Middle frontal gyrus (tissue), 1 donor: ENCODE results near the gene PTTG1IP.

Experiments
- DNase-seq: peaks from one replicate; pipeline ENCODE4 v3.0.0-alpha.2; 2015; ENCODE audit warnings: low spot score; ENCODE audit errors: extremely low spot score

PTTG1IP gene

DNA sequence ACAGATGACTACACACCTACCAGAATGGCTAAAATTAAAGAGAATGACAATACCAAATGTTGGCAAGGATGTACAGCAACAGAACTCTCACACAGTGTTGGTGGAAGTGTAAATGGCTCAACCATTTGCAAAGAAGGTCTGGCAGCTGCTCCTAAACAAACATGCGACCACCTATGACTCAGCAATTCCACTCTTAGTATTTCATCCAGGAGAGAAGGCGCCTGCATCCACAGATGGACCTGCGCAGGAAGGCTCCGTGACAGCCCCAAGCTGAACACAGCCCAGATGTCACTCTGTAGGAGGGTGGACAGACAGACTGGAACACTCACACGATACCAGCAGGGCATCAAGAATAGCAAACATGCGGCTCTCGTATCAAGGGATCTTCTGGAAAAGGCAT is 6.7 kb downstream of the PTTG1IP start:
- no peak for DNase-seq

DNA sequence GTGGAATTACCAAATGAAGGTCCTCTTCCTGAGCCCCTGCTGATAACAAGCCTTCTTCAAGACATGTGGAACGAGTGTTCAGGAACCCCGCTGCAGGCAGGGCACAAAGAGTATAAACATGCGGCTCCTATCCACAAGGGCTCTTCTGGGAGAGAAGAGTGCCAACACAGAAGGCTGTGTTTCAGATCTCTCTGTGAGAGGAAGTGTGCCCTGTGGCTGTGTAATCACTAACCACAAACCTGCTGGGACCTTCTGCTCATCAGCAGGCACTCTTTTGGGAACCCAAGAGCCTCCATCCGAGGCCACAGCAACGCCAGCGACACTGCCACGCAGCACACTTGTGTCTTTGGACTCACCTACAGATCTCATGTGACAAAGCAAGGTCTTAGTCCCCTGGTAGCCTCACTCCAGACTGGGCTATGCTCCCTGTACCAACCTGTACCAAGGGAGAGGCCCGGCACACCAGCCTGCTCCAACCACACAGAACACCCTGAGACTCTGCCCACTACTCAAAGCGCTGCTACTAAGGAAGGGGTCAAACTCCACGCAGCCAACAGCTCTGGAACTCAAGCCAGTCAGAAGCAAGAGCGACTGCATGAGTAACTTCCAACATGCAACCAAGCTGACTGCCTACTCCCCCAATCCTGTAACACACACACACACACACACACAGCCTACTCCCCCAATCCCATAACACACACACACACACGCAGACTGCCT is 7.8 kb downstream of the PTTG1IP start:
- DNase-seq = no peak

GRCh38 chr21:44862869-44863685 is 10.4 kb downstream of the PTTG1IP start:
- no peak for DNase-seq

GRCh38 chr21:44858791-44859190 is 14.7 kb downstream of the PTTG1IP start:
- no peak for DNase-seq

GRCh38 chr21:44858291-44858690 is 15.2 kb downstream of the PTTG1IP start:
- no peak for DNase-seq

DNA sequence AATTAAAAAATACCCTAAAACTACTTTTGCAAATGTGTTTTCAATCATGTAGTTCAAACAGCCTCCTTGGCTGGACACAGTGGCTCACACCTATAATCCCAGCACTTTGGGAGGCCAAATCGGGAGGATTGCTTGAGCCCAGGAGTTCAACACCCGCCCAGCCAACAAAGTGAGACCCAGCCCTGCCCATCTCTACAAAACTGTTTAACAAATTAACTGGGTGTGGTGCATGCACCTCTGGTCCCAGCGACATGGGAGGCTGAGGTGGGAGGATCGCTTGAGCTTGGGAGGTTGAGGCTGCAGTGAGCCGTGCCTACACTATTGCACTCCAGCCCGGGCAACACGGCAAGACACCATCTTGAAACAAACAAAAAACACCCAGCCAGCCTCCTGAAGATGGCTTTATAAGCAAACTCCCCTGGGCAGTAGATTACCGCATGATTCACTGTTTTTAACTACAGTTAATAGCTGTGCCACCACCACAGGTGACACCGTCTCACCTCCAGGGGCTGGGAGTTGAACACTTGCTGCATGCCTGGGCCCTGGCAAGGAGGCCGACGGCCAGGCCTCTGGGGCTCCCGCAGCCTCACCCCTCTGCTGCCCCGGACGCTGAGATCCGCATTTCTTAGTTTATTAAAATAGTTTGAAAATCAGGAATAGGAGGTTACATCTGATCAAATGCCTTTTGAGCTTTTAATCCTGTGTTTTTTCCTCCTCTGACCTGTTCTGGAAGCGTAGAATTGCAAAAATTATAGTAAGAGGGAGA is 16.2 kb downstream of the PTTG1IP start:
- no peak for DNase-seq

GRCh38 chr21:44856131-44856530 is 17.4 kb downstream of the PTTG1IP start:
- DNase-seq = no peak

GRCh38 chr21:44855572-44855971 is 17.9 kb downstream of the PTTG1IP start:
- no peak for DNase-seq

GRCh38 chr21:44854664-44855446 is 18.6 kb downstream of the PTTG1IP start:
- DNase-seq = no peak

- DNase-seq = no peak
Observed at GRCh38 chr21:44854391-44854663, 19.2 kb downstream of the PTTG1IP start.

DNA sequence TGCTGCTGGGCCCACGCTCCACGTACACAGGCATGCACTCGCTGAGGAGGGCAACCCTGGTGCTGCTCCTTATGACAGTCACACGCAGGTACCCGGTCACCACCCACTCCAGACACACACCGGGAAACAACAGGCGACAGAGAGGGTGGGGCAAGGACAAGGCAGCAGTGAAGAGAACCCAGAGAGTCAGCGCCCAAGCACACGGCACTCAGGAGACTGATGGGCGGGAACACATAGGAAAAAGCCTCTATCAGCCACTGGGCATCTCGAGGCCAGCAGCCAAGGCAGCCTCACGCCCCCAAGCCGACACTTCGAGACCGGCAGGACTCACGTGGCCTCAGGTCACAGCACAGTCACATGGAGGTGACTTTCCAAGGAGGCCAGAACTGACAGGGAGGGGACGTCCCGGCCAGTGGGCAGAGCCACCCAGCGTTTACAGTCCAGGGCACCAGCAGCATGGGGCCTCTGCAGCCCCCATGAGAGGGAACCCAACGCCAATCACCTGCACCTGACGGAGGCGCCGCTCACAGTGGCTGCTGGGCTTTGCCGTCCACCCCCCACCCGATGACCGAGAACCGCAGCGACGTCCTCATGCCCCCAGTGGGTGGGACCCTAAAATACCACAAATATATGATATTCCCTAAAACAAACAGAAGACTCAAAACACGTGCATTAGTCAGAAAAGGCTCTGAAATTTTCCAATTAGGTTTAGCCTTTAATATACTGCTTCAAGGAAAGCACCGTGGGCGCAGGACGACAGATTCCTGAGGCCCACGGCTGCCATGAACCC is 19.7 kb downstream of the PTTG1IP start:
- no peak for DNase-seq

DNA sequence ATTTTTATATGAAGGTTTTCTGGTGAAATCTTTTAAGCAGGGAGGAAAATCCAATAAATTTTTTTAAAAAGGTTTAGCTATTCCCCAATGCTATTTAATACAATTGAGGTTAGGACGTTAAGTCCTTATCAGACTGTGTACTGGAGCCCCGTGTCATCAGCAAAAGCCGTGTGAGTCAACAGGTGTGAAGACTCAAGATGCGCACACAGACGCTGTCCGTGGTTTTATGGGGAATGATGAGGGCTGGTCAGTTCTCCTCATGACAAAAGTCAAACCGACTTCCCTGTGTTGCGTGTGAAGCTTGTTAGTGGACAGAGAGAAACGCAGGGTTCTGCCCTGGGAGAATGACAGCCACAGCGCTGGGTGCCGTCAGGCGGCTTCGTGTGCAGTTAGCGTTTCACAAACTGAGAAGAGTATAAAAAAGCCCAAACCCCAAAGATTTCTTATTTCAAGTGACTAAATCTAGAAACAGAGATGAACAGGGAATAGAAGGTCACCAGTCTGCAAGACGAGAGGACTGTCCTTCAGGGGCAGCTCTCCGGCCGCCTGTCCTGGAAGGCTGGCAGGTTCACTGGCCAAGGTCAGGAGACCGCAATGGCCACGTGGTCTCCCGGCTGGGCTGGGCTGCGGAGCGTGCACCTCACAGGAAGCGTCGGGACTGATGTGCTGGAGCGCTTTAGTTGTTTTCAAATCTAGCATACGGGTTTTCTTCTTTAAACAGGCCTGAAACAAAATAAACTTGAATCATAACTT is 22.4 kb downstream of the PTTG1IP start:
- DNase-seq = no peak

DNA sequence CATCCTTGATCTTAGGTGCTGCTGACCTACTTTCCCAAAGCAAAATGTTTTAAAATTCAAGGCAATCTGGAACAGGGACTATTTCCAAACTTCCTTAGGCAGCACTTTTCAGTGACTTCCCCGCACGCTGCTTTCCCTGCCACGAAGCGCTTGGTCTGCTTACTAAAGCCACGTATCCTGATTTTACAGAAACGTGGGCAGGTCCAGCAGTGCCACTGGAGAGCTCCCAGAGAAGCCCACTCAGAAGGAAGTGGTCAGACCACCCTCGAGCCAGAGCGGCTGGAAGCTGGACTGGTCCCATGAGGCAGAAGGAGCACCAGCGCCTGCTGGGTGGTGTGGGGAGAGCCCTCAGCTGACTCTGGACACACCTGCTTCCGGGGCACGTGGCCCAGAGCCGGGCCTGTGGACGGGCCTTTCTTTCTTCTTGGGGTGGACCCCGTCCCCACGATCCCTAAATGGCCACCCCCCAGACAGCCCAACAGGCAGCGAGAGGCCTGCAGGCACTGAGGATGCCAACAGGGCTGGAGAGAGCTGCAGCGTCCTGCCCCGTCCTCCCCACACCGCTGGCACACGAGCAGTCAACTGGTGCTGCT is 23.2 kb downstream of the PTTG1IP start:
- no peak for DNase-seq

DNA sequence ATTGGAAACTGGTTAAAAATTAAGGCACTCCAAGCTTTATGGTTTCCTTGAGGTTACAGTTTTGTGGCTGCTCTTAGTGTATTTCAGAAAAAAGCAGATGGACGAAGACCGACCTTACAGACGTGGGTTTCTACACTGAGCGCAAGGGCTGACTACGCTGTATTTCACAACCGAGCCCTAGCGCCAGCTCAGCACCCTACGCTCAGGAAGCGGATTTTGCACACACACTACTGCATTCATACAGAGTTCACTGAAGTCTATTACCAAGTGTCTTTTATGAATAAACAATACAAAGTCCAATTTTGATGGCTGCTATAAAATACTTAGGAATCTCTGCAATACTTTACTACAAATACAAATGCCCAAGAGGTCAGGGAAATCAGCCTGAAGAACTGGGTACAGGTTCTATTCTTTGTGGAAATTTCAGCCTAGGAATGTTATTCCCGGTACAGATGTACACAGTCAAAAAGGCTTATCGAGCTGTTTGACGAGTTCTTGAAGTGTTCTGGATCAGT is 23.8 kb downstream of the PTTG1IP start:
- DNase-seq = no peak

DNA sequence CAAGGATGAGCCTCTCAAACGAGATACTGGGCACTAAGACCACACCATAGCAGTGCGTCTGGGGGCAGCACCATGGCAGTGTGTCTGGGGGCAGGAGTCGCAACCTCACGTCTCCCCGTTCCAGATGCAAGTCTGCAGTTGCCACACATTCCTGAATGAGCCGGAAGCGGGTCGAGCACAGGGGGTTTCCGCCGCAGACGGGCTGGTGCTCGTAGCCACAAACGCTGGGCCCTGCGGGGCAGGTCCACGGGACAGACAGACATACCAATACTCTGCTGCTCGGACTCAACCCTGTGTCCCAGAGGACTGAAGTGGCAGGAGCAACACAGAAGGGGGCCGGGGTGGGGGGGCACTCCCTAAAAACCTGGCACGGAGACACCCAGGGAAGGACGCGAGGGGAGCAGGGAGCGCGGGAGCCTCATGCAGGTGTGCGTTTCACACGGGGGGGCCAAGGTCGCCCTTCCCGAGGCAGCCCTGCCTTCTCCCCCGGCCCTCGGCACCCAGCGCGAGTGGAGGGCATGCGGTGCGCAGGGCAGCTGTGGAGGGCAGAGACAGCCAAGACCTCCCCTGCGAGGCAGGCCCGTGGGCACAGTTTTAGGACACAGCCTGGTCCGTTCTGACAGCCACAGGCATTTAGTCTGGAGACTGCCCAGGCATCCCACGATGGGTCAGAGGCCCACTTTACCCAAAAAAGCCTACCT is 24.5 kb downstream of the PTTG1IP start:
- no peak for DNase-seq

DNA sequence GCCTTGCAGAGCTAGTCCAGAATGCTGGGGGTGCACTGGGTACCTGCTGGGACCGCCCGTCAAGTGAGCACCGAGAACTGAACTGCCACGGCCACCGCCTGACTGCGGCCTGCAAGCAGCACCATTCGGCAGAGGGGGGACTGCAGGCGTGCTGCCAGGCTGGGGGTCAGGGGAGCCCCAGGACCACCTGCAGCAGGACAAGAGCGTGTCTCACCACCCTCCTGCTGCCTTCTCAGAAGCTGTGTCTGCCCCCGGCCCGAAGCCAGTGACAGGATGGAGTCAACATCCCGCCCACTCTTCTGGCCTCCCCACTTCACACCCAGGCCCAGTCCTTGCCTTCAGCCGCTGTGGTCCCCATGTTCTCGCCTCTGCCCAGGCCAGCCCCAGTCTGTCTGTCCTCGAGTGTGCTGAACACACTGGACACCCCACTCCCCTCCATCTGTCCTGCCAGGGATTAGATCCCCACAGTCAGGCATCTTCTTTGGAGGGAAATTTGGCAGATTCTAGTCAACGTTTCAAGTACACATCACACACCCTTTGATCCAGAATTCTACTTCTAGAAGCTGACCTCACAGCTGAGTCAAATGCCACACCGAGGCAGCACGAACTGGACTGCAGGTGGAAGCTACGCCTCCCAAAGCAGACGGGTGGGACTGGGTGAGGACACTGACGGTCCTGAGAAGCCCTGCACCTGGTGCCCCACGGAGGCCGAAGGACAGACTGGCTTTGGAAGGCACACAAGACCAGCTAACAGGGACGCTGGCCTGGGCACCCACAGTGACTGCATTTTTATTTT is 26.0 kb downstream of the PTTG1IP start:
- DNase-seq = no peak

DNA sequence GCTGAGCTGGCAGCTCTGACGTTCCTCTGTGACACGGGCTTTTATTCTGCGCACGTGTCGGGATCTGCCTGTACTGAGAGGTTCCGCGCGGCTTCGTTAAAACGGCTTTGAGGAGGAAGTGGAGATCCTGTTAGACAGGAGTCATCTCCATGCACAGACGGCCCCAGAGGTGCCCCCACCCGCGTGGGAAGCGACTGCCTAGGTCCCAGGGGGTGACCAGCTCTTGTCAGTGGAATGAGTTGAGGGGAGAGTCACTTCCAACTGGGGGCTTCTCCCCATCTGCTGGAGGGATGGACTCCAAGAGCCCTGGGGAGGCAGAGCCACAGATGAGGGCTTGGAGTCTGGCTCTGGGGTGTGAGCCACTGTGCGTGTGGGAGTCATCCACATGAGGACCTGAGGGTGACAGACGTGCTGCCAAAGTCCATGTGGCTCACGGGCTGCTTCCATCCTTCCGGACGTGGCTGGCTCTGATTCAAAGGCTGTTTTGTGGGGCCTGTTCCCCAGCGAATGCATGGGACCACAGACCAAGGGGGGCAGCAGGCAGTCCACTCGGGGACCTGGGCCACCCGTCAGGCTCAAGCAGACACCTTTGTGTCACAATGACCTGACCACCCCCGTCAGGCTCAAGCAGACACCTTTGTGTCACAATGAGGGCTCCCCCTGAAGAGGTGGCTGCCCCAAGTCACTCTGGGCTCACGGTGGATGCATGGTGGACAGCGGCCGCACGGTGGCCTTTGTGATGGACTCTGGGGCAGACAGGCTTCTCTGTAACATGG is 26.8 kb downstream of the PTTG1IP start:
- peak; percentile 12 for DNase-seq
